ENCODE data around the gene ATXN10.

DNA sequence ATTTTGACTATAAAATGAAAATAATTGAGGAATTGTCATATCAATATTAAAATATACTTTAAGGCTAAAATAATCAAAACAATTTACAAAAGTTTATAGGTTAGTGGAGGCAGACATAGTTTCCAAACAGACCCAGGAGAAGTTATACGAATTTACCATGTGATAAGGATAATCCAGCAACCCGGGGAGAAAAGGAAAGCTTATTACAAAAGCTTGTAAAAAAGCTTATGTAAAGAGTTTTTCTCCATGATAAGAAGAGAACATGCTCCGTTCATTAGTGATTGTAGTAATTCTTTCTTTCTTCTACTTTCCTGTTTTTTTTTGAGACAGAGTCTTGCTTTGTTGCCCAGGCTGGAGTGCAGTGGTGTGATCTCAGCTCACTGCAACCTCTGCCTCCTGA is 79.0 kb downstream of the ATXN10 start:
- TF ChIP-seq, protein P1, sequence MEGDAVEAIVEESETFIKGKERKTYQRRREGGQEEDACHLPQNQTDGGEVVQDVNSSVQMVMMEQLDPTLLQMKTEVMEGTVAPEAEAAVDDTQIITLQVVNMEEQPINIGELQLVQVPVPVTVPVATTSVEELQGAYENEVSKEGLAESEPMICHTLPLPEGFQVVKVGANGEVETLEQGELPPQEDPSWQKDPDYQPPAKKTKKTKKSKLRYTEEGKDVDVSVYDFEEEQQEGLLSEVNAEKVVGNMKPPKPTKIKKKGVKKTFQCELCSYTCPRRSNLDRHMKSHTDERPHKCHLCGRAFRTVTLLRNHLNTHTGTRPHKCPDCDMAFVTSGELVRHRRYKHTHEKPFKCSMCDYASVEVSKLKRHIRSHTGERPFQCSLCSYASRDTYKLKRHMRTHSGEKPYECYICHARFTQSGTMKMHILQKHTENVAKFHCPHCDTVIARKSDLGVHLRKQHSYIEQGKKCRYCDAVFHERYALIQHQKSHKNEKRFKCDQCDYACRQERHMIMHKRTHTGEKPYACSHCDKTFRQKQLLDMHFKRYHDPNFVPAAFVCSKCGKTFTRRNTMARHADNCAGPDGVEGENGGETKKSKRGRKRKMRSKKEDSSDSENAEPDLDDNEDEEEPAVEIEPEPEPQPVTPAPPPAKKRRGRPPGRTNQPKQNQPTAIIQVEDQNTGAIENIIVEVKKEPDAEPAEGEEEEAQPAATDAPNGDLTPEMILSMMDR (IDR thresholded peaks at IDR 0.05; ENCODE audit: low read length) = no peak
- no peak for TF ChIP-seq EZH2 (IDR thresholded peaks at IDR 0.05; ENCODE audit: borderline replicate concordance, low read length)

Data from OCI-LY1 (cell line).